Measurements from ENCODE around the gene EXOC8. TPM values are rescaled to one million over a fixed set of nuclear protein-coding genes. Genes with fewer than 3 reads are reported as not detected.

The EXOC8 gene
- total and polyA plus RNA-seq, 2 experiments from 2014 or later: 3.9 to 14.6 TPM

GRCh38 chr1:231311720-231312431 is 25.8 kb downstream of the EXOC8 start:
- Histone ChIP-seq H3K27me3 (replicated peaks; ENCODE audit: insufficient read depth) (no peaks in the 10 kb centered on the region), H3K4me3 (no peak overlapping the region), H3K4me1 (ENCODE audit: insufficient read depth) (no peaks in the 10 kb centered on the region), H3K79me2 (ENCODE audit: insufficient read depth) (no peaks in the 10 kb centered on the region), H3K36me3 (ENCODE audit: low read depth) (no peaks in the 10 kb centered on the region), H3K9me3 (ENCODE audit: low read depth) (no peaks in the 10 kb centered on the region), H3K9me2 (ENCODE audit: insufficient read depth) (no peaks in the 10 kb centered on the region), H3F3A (ENCODE audit: insufficient read depth) (no peaks in the 10 kb centered on the region), H3K4me2 (ENCODE audit: unreplicated experiment) (no peak overlapping the region), H2AFZ (no peak overlapping the region), H4K20me1 (ENCODE audit: insufficient read depth) (no peaks in the 10 kb centered on the region), H3K9ac (no peak overlapping the region), H3K27ac (no peak overlapping the region)
- in situ Hi-C loops (cut with MboI): no loop called here
- no peak for DNase-seq
- 46 to 47% methylated on average over 8 of the region's 8 CpGs for WGBS, 2 experiments (ENCODE audit: low coverage in 1 of 2, low lambda C conversion rate in 2 of 2, missing lambda C conversion rate in 2 of 2)
- TF ChIP-seq EZH2phosphoT487 (IDR thresholded peaks at IDR 0.05; ENCODE audit: insufficient read depth, low read depth): no peak
- no peak for TF ChIP-seq EZH2 (IDR thresholded peaks at IDR 0.05; ENCODE audit: insufficient read depth, poor library complexity, severe bottlenecking)

DNA sequence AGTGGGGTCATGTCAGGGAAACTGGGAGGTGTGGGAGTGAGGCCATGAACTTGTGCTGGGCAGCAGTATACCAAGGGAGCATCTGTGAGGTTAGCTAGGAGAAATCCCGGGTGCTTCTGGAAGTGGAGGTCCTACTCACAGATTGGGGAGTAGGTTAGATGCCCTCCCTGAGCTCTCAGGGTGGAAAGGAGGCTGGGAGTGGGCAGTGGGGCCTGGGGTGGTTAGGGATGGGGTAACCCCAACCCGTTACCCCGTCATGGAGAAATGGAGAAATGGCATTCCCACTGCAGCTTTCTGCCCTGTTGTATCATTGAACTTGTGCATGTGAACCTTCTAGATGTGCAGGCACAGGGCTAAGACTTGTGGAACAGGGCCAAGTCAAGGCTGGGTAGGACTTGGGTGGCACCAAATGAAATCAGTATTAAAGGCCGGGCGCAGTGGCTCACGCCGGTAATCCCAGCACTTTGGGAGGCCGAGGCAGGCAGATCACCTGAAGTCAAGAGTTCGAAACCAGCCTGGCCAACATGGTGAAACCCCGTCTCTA is 27.2 kb downstream of the EXOC8 start:
- no peaks in the 10 kb centered on the region for H3K9me3 ChIP-seq (ENCODE audit: low read depth)
- H3K9ac ChIP-seq: no peak overlapping the region
- DNase-seq: no peak
- H3K9me2 ChIP-seq (ENCODE audit: insufficient read depth): no peaks in the 10 kb centered on the region
- H4K20me1 ChIP-seq (ENCODE audit: insufficient read depth): no peaks in the 10 kb centered on the region
- H2AFZ ChIP-seq: no peak overlapping the region
- in situ Hi-C loops (cut with MboI): no loop called here
- H3K27ac ChIP-seq: no peak overlapping the region
- H3K4me3 ChIP-seq: no peak overlapping the region
- WGBS, 2 experiments (ENCODE audit: low coverage in 1 of 2, low lambda C conversion rate in 2 of 2, missing lambda C conversion rate in 2 of 2): 85 to 86% methylated on average over 10 of the region's 10 CpGs
- no peaks in the 10 kb centered on the region for H3F3A ChIP-seq (ENCODE audit: insufficient read depth)
- no peaks in the 10 kb centered on the region for H3K79me2 ChIP-seq (ENCODE audit: insufficient read depth)
- no peaks in the 10 kb centered on the region for H3K27me3 ChIP-seq (replicated peaks; ENCODE audit: insufficient read depth)
- no peaks in the 10 kb centered on the region for H3K4me1 ChIP-seq (ENCODE audit: insufficient read depth)
- no peak for TF ChIP-seq EZH2phosphoT487 (IDR thresholded peaks at IDR 0.05; ENCODE audit: insufficient read depth, low read depth)
- TF ChIP-seq EZH2 (IDR thresholded peaks at IDR 0.05; ENCODE audit: insufficient read depth, poor library complexity, severe bottlenecking): no peak
- H3K4me2 ChIP-seq (ENCODE audit: unreplicated experiment): no peak overlapping the region
- H3K36me3 ChIP-seq (ENCODE audit: low read depth): no peaks in the 10 kb centered on the region

DNA sequence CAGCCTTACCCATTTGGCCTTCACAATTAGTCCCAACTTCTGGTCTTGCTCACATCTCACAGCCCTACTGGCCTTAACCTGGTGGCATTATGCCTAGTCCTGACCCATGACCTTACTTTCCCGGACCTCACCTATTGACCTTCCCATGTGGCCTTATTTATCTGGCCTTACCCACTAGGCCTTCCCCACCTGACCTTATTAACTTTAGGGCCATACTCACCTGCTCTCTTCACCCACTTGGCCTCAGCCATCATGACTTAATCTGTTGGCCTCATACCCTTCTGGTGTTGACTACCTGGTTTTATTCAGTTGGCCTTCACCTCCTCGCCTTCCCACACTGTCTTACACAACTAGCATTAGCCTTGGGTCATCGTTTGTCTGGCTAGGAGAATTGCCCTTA is 35.7 kb downstream of the EXOC8 start:
- Histone ChIP-seq H3K27ac (no peak overlapping the region), H3K4me3 (no peak overlapping the region), H3K4me2 (ENCODE audit: unreplicated experiment) (no peak overlapping the region), H3F3A (ENCODE audit: insufficient read depth) (no peaks in the 10 kb centered on the region), H3K9me3 (ENCODE audit: low read depth) (no peaks in the 10 kb centered on the region), H2AFZ (no peak overlapping the region), H3K9me2 (ENCODE audit: insufficient read depth) (no peaks in the 10 kb centered on the region), H3K4me1 (ENCODE audit: insufficient read depth) (no peaks in the 10 kb centered on the region), H3K36me3 (ENCODE audit: low read depth) (no peaks in the 10 kb centered on the region), H3K27me3 (replicated peaks; ENCODE audit: insufficient read depth) (no peaks in the 10 kb centered on the region), H4K20me1 (ENCODE audit: insufficient read depth) (no peaks in the 10 kb centered on the region), H3K79me2 (ENCODE audit: insufficient read depth) (no peaks in the 10 kb centered on the region), H3K9ac (no peak overlapping the region)
- DNase-seq: no peak
- WGBS, 2 experiments (ENCODE audit: low coverage in 1 of 2, low lambda C conversion rate in 2 of 2, missing lambda C conversion rate in 2 of 2): 66 to 75% methylated on average over 3 of the region's 3 CpGs
- no peak for TF ChIP-seq EZH2phosphoT487 (IDR thresholded peaks at IDR 0.05; ENCODE audit: insufficient read depth, low read depth)
- no peak for TF ChIP-seq EZH2 (IDR thresholded peaks at IDR 0.05; ENCODE audit: insufficient read depth, poor library complexity, severe bottlenecking)
- in situ Hi-C loops (cut with MboI): no loop called here

DNA sequence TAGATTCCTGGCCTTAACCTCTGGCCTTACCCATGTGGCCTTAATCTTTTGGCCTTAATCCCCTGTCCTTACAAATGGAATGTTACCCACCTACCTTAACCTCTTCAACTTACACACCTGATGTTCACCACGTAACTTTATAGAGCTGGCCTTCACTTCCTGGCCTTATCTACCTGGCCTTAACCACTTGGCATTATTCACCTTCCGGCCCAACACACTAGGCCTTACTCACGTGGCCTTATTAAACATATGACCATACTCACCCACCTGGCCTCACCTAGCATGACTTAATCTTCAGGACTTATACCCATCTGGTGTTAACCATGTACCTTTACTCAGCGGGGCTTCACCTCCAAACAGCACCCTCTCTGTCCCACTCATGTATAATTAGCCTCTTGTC is 41.7 kb downstream of the EXOC8 start:
- Histone ChIP-seq H3K4me1 (ENCODE audit: insufficient read depth) (no peaks in the 10 kb centered on the region), H3K27ac (no peak overlapping the region), H3F3A (ENCODE audit: insufficient read depth) (no peaks in the 10 kb centered on the region), H4K20me1 (ENCODE audit: insufficient read depth) (no peaks in the 10 kb centered on the region), H3K36me3 (ENCODE audit: low read depth) (no peaks in the 10 kb centered on the region), H3K9me3 (ENCODE audit: low read depth) (no peaks in the 10 kb centered on the region), H3K27me3 (replicated peaks; ENCODE audit: insufficient read depth) (no peaks in the 10 kb centered on the region), H3K9ac (no peak overlapping the region), H3K4me2 (ENCODE audit: unreplicated experiment) (no peak overlapping the region), H2AFZ (no peak overlapping the region), H3K9me2 (ENCODE audit: insufficient read depth) (no peaks in the 10 kb centered on the region), H3K4me3 (no peak overlapping the region), H3K79me2 (ENCODE audit: insufficient read depth) (no peaks in the 10 kb centered on the region)
- in situ Hi-C loops (cut with MboI): no loop called here
- DNase-seq: no peak
- WGBS, 2 experiments (ENCODE audit: low coverage in 1 of 2, low lambda C conversion rate in 2 of 2, missing lambda C conversion rate in 2 of 2): 82 to 83% methylated on average over 4 of the region's 4 CpGs
- TF ChIP-seq EZH2 (IDR thresholded peaks at IDR 0.05; ENCODE audit: insufficient read depth, poor library complexity, severe bottlenecking) (no peak), EZH2phosphoT487 (IDR thresholded peaks at IDR 0.05; ENCODE audit: insufficient read depth, low read depth) (no peak)
